ENCODE results near the gene RNASE8. TPM values are rescaled to one million over a fixed set of nuclear protein-coding genes. Genes with fewer than 3 reads are reported as not detected.

Gene RNASE8
- total RNA-seq, 1 experiment from 2014 or later = not detected

GRCh38 chr14:21090940-21091663 is 33.5 kb downstream of the RNASE8 start:
- CTCF ChIA-PET = interaction anchor here (0.6 to 7.6 kb wide), 24 partner anchors 10 to 661 kb away, joined by 3 to 241 read pairs (median 13); partner anchors contain the start of genes ARHGEF40, RNASE13, RNASE7 and TMEM253
- no peaks in the 10 kb centered on the region for H3K27me3 Mint-ChIP-seq (ENCODE audit: insufficient read depth, unreplicated experiment)
- H3K4me1 Mint-ChIP-seq (ENCODE audit: insufficient read depth, unreplicated experiment) = peaks cover 22% of the 10 kb centered on the region
- H3K36me3 Mint-ChIP-seq (ENCODE audit: insufficient read depth, unreplicated experiment) = peaks cover 19% of the 10 kb centered on the region
- no peak overlapping the region for H3K4me3 Mint-ChIP-seq (ENCODE audit: unreplicated experiment)
- intact Hi-C loops (cut with micrococcal nuclease) = no loop called here
- no TSS peak for BruUV-seq (replicated peaks)
- TF ChIP-seq CTCF (IDR thresholded peaks at IDR 0.05; ENCODE audit: unreplicated experiment) = no peak
- H3K27ac Mint-ChIP-seq (ENCODE audit: low read depth, unreplicated experiment) = no peak overlapping the region
- POLR2A ChIA-PET = interaction anchor here (1.4 to 1.9 kb wide), 2 partner anchors 14 to 24 kb away, joined by 9 to 31 read pairs; no protein-coding TSS in a partner anchor
- no peak for DNase-seq (ENCODE audit: unreplicated experiment)
- no peaks in the 10 kb centered on the region for H3K9me3 Mint-ChIP-seq (ENCODE audit: unreplicated experiment)

GRCh38 chr14:21091821-21092272 is 34.2 kb downstream of the RNASE8 start:
- BruUV-seq (replicated peaks) = no TSS peak
- no peaks in the 10 kb centered on the region for H3K27me3 Mint-ChIP-seq (ENCODE audit: insufficient read depth, unreplicated experiment)
- intact Hi-C loops (cut with micrococcal nuclease) = loop anchor here (1.0 kb wide), 4 partner anchors 12 to 78 kb away; no protein-coding TSS in a partner anchor
- peaks cover 19% of the 10 kb centered on the region for H3K36me3 Mint-ChIP-seq (ENCODE audit: insufficient read depth, unreplicated experiment)
- no peak overlapping the region for H3K27ac Mint-ChIP-seq (ENCODE audit: low read depth, unreplicated experiment)
- no peak for TF ChIP-seq CTCF (IDR thresholded peaks at IDR 0.05; ENCODE audit: unreplicated experiment)
- no peak overlapping the region for H3K4me3 Mint-ChIP-seq (ENCODE audit: unreplicated experiment)
- H3K4me1 Mint-ChIP-seq (ENCODE audit: insufficient read depth, unreplicated experiment) = peaks cover 24% of the 10 kb centered on the region
- no peak for DNase-seq (ENCODE audit: unreplicated experiment)
- H3K9me3 Mint-ChIP-seq (ENCODE audit: unreplicated experiment) = no peaks in the 10 kb centered on the region
- CTCF ChIA-PET = interaction anchor here (0.6 to 7.3 kb wide), 32 partner anchors 11 to 687 kb away, joined by 3 to 241 read pairs (median 9); partner anchors contain the start of genes ARHGEF40, RNASE13, RNASE7 and TMEM253
- POLR2A ChIA-PET = interaction anchor here (0.9 to 1.9 kb wide), 5 partner anchors 13 to 77 kb away, joined by 3 to 31 read pairs (median 4); no protein-coding TSS in a partner anchor

GRCh38 chr14:21092273-21093011 is 34.8 kb downstream of the RNASE8 start:
- intact Hi-C loops (cut with micrococcal nuclease) = loop anchor here (1.0 kb wide), 4 partner anchors 12 to 78 kb away; no protein-coding TSS in a partner anchor
- BruUV-seq (replicated peaks) = no TSS peak

More at GRCh38 chr14:21092273-21093011, 34.8 kb downstream of the RNASE8 start:
- ChIA-PET CTCF (interaction anchor here (0.6 to 7.3 kb wide), 38 partner anchors 12 to 688 kb away, joined by 3 to 241 read pairs (median 7); partner anchors contain the start of genes ARHGEF40, RNASE13, RNASE7 and TMEM253), POLR2A (interaction anchor here (0.9 to 1.9 kb wide), 5 partner anchors 13 to 78 kb away, joined by 3 to 31 read pairs (median 4); no protein-coding TSS in a partner anchor)
- DNase-seq (ENCODE audit: unreplicated experiment) = peak; percentile 64
- Mint-ChIP-seq H3K27ac (ENCODE audit: low read depth, unreplicated experiment) (no peak overlapping the region), H3K9me3 (ENCODE audit: unreplicated experiment) (no peaks in the 10 kb centered on the region), H3K27me3 (ENCODE audit: insufficient read depth, unreplicated experiment) (no peaks in the 10 kb centered on the region), H3K4me3 (ENCODE audit: unreplicated experiment) (peak overlapping the region; percentile 19), H3K4me1 (ENCODE audit: insufficient read depth, unreplicated experiment) (peaks cover 24% of the 10 kb centered on the region), H3K36me3 (ENCODE audit: insufficient read depth, unreplicated experiment) (peaks cover 19% of the 10 kb centered on the region)
- TF ChIP-seq CTCF (IDR thresholded peaks at IDR 0.05; ENCODE audit: unreplicated experiment) = peak; percentile 100

Measured in MCF 10A (cell line).